ENCODE data around the gene SERINC2.
"Not testable (repeated sequence)": the region's sequence is repeated elsewhere in the genome, so short reads cannot be mapped to it uniquely, and the experiment has no call there.

The SERINC2 gene

GRCh38 chr1:31441970-31442647 is 29.1 kb downstream of the SERINC2 start:
- no peak for DNase-seq
- in situ Hi-C loops (cut with HindIII; ENCODE audit: low pct_ligation_motif_present, low pct_unique_long_range_greater_than_20kb, low sequenced_read_pairs): no loop called here

GRCh38 chr1:31442648-31442994 is 29.6 kb downstream of the SERINC2 start:
- no peak for DNase-seq
- in situ Hi-C loops (cut with HindIII; ENCODE audit: low pct_ligation_motif_present, low pct_unique_long_range_greater_than_20kb, low sequenced_read_pairs): no loop called here

- no peak for DNase-seq
- in situ Hi-C loops (cut with HindIII; ENCODE audit: low pct_ligation_motif_present, low pct_unique_long_range_greater_than_20kb, low sequenced_read_pairs): no loop called here
Observed at GRCh38 chr1:31443673-31444072, 30.7 kb downstream of the SERINC2 start.

GRCh38 chr1:31444725-31445448 is 31.9 kb downstream of the SERINC2 start:
- in situ Hi-C loops (cut with HindIII; ENCODE audit: low pct_ligation_motif_present, low pct_unique_long_range_greater_than_20kb, low sequenced_read_pairs): no loop called here
- no peak for DNase-seq

- in situ Hi-C loops (cut with HindIII; ENCODE audit: low pct_ligation_motif_present, low pct_unique_long_range_greater_than_20kb, low sequenced_read_pairs): no loop called here
- no peak for DNase-seq
Observed at GRCh38 chr1:31445951-31446350, 32.9 kb downstream of the SERINC2 start.

GRCh38 chr1:31447210-31447609 is 34.2 kb downstream of the SERINC2 start:
- DNase-seq: no peak
- in situ Hi-C loops (cut with HindIII; ENCODE audit: low pct_ligation_motif_present, low pct_unique_long_range_greater_than_20kb, low sequenced_read_pairs): no loop called here

GRCh38 chr1:31453384-31454079 is 40.5 kb downstream of the SERINC2 start:
- DNase-seq: no peak
- in situ Hi-C loops (cut with HindIII; ENCODE audit: low pct_ligation_motif_present, low pct_unique_long_range_greater_than_20kb, low sequenced_read_pairs): no loop called here

- in situ Hi-C loops (cut with HindIII; ENCODE audit: low pct_ligation_motif_present, low pct_unique_long_range_greater_than_20kb, low sequenced_read_pairs): no loop called here
- DNase-seq: no peak
Observed at GRCh38 chr1:31458287-31458896, 45.4 kb downstream of the SERINC2 start.

- in situ Hi-C loops (cut with HindIII; ENCODE audit: low pct_ligation_motif_present, low pct_unique_long_range_greater_than_20kb, low sequenced_read_pairs): no loop called here
- peak; percentile 17 for DNase-seq
Observed at GRCh38 chr1:31460027-31460426, 47.0 kb downstream of the SERINC2 start.

GRCh38 chr1:31467005-31467674 is 54.1 kb downstream of the SERINC2 start:
- no peak for DNase-seq
- in situ Hi-C loops (cut with HindIII; ENCODE audit: low pct_ligation_motif_present, low pct_unique_long_range_greater_than_20kb, low sequenced_read_pairs): no loop called here

GRCh38 chr1:31470794-31471315 is 57.8 kb downstream of the SERINC2 start:
- no peak for DNase-seq
- in situ Hi-C loops (cut with HindIII; ENCODE audit: low pct_ligation_motif_present, low pct_unique_long_range_greater_than_20kb, low sequenced_read_pairs): no loop called here

GRCh38 chr1:31471452-31472313 is 58.7 kb downstream of the SERINC2 start:
- DNase-seq; in situ Hi-C loops (cut with HindIII; ENCODE audit: low pct_ligation_motif_present, low pct_unique_long_range_greater_than_20kb, low sequenced_read_pairs): not testable (repeated sequence)

GRCh38 chr1:31472314-31472651 is 59.3 kb downstream of the SERINC2 start:
- in situ Hi-C loops (cut with HindIII; ENCODE audit: low pct_ligation_motif_present, low pct_unique_long_range_greater_than_20kb, low sequenced_read_pairs): not testable (repeated sequence)

GRCh38 chr1:31472673-31473072 is 59.7 kb downstream of the SERINC2 start:
- in situ Hi-C loops (cut with HindIII; ENCODE audit: low pct_ligation_motif_present, low pct_unique_long_range_greater_than_20kb, low sequenced_read_pairs); DNase-seq: not testable (repeated sequence)

More at GRCh38 chr1:31472314-31472651, 59.3 kb downstream of the SERINC2 start:
- DNase-seq: not testable (repeated sequence)

GRCh38 chr1:31473508-31473907 is 60.5 kb downstream of the SERINC2 start:
- DNase-seq; in situ Hi-C loops (cut with HindIII; ENCODE audit: low pct_ligation_motif_present, low pct_unique_long_range_greater_than_20kb, low sequenced_read_pairs): not testable (repeated sequence)

GRCh38 chr1:31474567-31474966 is 61.6 kb downstream of the SERINC2 start:
- DNase-seq; in situ Hi-C loops (cut with HindIII; ENCODE audit: low pct_ligation_motif_present, low pct_unique_long_range_greater_than_20kb, low sequenced_read_pairs): not testable (repeated sequence)

GRCh38 chr1:31476891-31477846 is 64.2 kb downstream of the SERINC2 start:
- DNase-seq: no peak
- in situ Hi-C loops (cut with HindIII; ENCODE audit: low pct_ligation_motif_present, low pct_unique_long_range_greater_than_20kb, low sequenced_read_pairs): no loop called here
